ENCODE data around the gene PHPT1.
"Not testable (repeated sequence)": the region's sequence is repeated elsewhere in the genome, so short reads cannot be mapped to it uniquely, and the experiment has no call there.

Gene PHPT1

DNA sequence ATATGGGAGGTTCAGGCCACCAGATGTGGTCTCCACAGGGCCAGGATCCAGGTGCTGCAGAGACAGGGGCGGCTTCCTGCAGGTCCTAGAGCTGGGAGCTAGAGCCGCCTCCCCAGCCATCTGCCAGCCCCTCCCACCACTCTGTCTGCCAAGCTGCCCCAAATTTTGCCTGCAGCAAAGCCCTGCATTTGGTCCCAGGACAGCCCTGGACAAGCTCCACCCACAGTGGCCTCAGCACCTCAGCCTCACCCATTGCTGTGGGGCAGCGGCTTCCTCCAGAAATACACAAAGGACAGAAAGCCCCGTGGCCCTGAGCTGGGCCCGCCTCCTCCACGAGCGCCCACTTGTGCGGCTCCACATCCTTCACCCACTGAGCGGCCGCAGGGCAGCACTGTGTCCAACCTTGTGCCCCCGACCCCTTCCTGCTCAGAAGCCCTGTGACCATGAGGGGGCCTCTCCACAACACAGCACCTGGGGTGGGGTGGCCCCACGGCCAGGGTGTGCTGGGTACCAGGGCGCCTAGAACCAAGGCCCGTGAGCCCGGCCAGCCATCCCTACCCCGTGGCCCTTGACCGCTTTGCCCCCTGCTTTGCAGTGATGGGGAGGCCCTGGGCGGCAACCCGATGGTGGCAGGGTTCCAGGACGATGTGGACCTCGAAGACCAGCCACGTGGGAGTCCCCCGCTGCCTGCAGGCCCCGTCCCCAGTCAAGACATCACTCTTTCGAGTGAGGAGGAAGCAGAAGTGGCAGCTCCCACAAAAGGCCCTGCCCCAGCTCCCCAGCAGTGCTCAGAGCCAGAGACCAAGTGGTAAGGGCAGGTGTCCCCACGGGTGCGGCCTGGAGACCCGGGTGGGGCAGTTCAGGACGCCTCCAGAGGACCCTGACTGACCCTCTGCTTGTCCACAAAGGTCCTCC is 10.6 kb upstream of the PHPT1 start:
- in situ Hi-C loops (cut with HindIII; ENCODE audit: low sequenced_read_pairs) = no loop called here
- TF ChIP-seq CTCF (IDR thresholded peaks at IDR 0.05; ENCODE audit: low read depth, low read length, missing control alignments) = no peak
- no peak overlapping the region for H3K4me3 ChIP-seq (ENCODE audit: low read depth, low read length)
- DNase-seq (ENCODE audit: low read depth) = no peak

GRCh38 chr9:136839229-136840139 is 9.7 kb upstream of the PHPT1 start:
- no peak for DNase-seq (ENCODE audit: low read depth)
- TF ChIP-seq CTCF (IDR thresholded peaks at IDR 0.05; ENCODE audit: low read depth, low read length, missing control alignments) = no peak
- in situ Hi-C loops (cut with HindIII; ENCODE audit: low sequenced_read_pairs) = no loop called here
- no peak overlapping the region for H3K4me3 ChIP-seq (ENCODE audit: low read depth, low read length)

DNA sequence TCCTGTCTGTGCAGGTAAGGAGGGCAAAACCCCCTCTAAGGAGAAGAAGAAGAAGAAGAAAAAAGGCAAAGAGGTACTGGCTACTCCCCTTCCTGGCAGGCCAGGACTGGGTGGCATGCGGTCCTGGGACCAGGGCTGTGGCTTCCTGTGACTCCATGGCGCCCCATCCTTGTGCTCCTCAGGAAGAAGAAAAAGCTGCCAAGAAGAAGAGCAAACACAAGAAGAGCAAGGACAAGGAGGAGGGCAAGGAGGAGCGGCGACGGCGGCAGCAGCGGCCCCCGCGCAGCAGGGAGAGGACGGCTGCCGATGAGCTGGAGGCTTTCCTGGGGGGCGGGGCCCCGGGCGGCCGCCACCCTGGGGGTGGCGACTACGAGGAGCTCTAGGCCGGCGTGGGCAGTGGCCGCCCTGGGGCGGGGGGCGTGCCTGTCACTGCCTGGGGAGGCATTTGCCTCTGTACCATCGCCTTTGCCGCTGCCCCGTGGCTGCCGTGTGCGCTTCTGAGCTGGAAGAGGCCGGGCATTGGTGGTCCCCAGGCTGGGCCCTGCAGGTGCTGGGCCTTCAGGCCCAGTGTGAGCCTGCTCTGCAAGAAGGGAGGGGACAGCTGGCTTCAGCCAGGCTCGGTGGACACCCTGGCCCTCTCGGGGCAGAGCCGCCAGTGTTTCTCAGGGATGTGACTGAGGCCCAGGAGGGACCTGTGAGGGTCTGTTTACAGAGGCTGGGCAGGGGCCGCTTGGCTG is 8.9 kb upstream of the PHPT1 start:
- H3K4me3 ChIP-seq (ENCODE audit: low read depth, low read length) = no peak overlapping the region
- in situ Hi-C loops (cut with HindIII; ENCODE audit: low sequenced_read_pairs) = no loop called here
- DNase-seq (ENCODE audit: low read depth) = no peak
- no peak for TF ChIP-seq CTCF (IDR thresholded peaks at IDR 0.05; ENCODE audit: low read depth, low read length, missing control alignments)

DNA sequence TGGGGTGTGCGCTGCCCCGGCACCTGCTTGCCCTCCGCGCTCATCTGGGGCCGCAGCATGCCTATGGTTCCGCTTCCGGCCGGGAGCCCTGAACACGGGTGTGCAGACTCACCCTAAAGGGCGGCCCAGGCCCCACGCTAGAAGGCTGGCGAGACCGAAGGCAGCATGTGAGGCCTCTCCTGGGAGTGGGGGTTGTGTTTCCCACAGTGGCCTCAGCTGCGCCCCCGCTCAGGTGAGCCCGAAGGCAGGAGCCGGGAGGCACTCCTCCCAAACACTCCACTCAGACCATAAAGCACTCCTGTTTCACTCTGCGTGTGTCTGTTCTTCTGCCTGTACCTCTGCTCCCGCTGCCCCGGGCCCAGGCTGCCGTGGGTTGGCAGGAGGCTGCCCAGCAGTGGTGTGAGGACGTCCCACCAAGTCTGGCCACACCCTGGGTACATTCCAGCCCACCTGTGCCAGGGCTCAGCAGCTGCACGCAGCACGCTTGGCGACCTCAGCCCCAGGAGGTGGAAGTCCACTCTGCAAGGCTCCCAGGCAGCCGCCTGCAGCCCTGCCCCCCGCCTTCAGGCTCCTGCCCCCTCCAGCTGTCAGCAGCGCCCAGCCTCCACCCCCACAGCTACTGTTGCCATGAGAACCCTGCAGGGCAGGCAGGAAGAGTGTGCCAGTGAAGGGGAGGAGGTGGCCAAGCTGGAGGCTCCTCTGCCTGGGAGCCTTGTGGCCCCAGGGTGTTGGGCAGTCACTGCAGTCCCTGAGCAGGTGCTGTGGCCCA is 8.1 kb upstream of the PHPT1 start:
- in situ Hi-C loops (cut with HindIII; ENCODE audit: low sequenced_read_pairs) = no loop called here
- TF ChIP-seq CTCF (IDR thresholded peaks at IDR 0.05; ENCODE audit: low read depth, low read length, missing control alignments) = no peak
- no peak overlapping the region for H3K4me3 ChIP-seq (ENCODE audit: low read depth, low read length)
- no peak for DNase-seq (ENCODE audit: low read depth)

GRCh38 chr9:136841646-136842379 is 7.4 kb upstream of the PHPT1 start:
- DNase-seq (ENCODE audit: low read depth); in situ Hi-C loops (cut with HindIII; ENCODE audit: low sequenced_read_pairs): not testable (repeated sequence)
- H3K4me3 ChIP-seq (ENCODE audit: low read depth, low read length) = peak overlapping the region; percentile 48

DNA sequence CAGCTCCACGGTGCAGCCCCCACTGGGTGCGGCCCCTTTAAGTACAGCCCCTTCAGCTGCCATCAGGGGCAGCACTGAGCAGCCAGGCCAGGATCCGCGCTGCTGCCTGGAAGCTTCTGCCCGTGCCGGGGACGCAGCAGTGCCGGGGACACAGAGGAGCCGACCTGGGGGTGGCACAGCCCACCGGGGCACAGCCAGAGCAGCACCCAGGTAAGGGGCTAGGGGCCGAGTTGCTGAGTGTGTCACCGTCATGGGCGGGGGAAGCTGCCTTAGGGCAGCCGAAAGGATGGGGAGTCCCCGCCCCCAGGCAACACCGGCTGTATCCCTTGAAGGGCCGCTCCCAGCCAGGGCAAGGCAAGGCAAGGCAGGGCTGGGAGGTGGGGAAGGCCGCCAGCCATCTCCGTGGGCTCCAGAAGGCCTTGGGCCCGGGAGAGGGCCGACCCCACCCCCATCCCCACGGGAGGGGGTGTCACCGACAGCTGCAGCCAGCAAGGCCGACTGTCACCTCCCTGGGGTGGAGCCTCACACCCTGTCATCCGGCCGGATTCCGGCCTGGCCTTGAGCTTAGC is 6.7 kb upstream of the PHPT1 start, which contains the start of gene AJM1:
AJM1 (plus strand) TSS at position 99 of the 569 bp plus-strand sequence. CDS start 1,937 bp downstream, outside the sequence.
- in situ Hi-C loops (cut with HindIII; ENCODE audit: low sequenced_read_pairs) = not testable (repeated sequence)
- TF ChIP-seq CTCF (IDR thresholded peaks at IDR 0.05; ENCODE audit: low read depth, low read length, missing control alignments) = peak; percentile 84
- peak; percentile 42 for DNase-seq (ENCODE audit: low read depth)
- H3K4me3 ChIP-seq (ENCODE audit: low read depth, low read length) = peak within 1 kb of the TSS; percentile 48

GRCh38 chr9:136843159-136843800 is 5.9 kb upstream of the PHPT1 start:
- in situ Hi-C loops (cut with HindIII; ENCODE audit: low sequenced_read_pairs); H3K4me3 ChIP-seq (ENCODE audit: low read depth, low read length); DNase-seq (ENCODE audit: low read depth): not testable (repeated sequence)
